ENCODE data around the gene MAPRE2. TPM values are rescaled to one million over a fixed set of nuclear protein-coding genes. Genes with fewer than 3 reads are reported as not detected.

MAPRE2 gene
- polyA plus RNA-seq (2013, experiment 1 of 2) = 54.6 TPM
- 55.7 TPM for polyA plus RNA-seq (2013, experiment 2 of 2)

- Histone ChIP-seq H3K9ac (ENCODE audit: low read length) (peak within 1 kb of the TSS; percentile 94), H3K9me3 (ENCODE audit: control insufficient read depth, low read length) (no peaks in the 10 kb centered on the region), H2BK120ac (ENCODE audit: low read depth, low read length) (no peak within 1 kb of the TSS), H3K4me3 (ENCODE audit: insufficient read depth in 1 of 2, low read depth in 1 of 2, low read length in 2 of 2) (peak within 1 kb of the TSS; percentile 83 to 96), H2BK5ac (ENCODE audit: low read depth, low read length, poor library complexity, severe bottlenecking) (no peak within 1 kb of the TSS), H4K91ac (ENCODE audit: low read length) (peak within 1 kb of the TSS; percentile 83), H3K18ac (ENCODE audit: low read depth in 1 of 2, low read length in 2 of 2) (peak within 1 kb of the TSS; percentile 44 to 87), H2AK5ac (ENCODE audit: low read length, severe bottlenecking) (no peak within 1 kb of the TSS), H3K4ac (ENCODE audit: low read depth in 1 of 2, low read length in 2 of 2) (peak within 1 kb of the TSS; percentile 29 to 35), H3K79me1 (replicated peaks; ENCODE audit: low read length, poor library complexity, severe bottlenecking) (peaks cover 7% of the 10 kb centered on the region), H3K14ac (ENCODE audit: low read length in 2 of 2) (peak within 1 kb of the TSS in 1 of 2 experiments; percentile 8), H3K27me3 (ENCODE audit: control insufficient read depth in 1 of 2, insufficient read depth in 1 of 2, low read length in 2 of 2) (no peaks in the 10 kb centered on the region), H3K23ac (ENCODE audit: low read length in 2 of 2) (no peak within 1 kb of the TSS), H3K27ac (ENCODE audit: low read length, poor library complexity, severe bottlenecking) (peak within 1 kb of the TSS; percentile 70), H3K4me2 (ENCODE audit: low read length, poor library complexity, severe bottlenecking) (peak within 1 kb of the TSS; percentile 83), H3K4me1 (ENCODE audit: control insufficient read depth, insufficient read depth, low read depth, low read length) (peaks cover 3% of the 10 kb centered on the region), H2BK12ac (ENCODE audit: low read length in 2 of 2) (peak within 1 kb of the TSS; percentile 64 to 66), H4K8ac (ENCODE audit: low read length) (peak within 1 kb of the TSS; percentile 93), H2BK15ac (ENCODE audit: low read depth, poor library complexity, severe bottlenecking) (peak within 1 kb of the TSS; percentile 67), H2AFZ (ENCODE audit: low read depth, low read length) (peak within 1 kb of the TSS; percentile 73), H3K36me3 (ENCODE audit: control insufficient read depth in 1 of 2, insufficient read depth in 2 of 2, low read depth in 1 of 2, low read length in 2 of 2) (no peaks in the 10 kb centered on the region)
- peak; percentile 98 for DNase-seq
- WGBS = under 1% methylated on average over 44 of the region's 54 CpGs
Observed at GRCh38 chr18:35040988-35041814, at the start of gene MAPRE2. Gene MAPRE2, plus strand, starts transcription at chr18:35041413. Its CDS starts 127 bp downstream, at chr18:35041540.

GRCh38 chr18:34991561-34991960, 49.7 kb upstream of the MAPRE2 start:
- Histone ChIP-seq H2BK5ac (ENCODE audit: low read depth, low read length, poor library complexity, severe bottlenecking) (no peak overlapping the region), H2AFZ (ENCODE audit: low read depth, low read length) (no peak overlapping the region), H3K36me3 (ENCODE audit: control insufficient read depth in 1 of 2, insufficient read depth in 2 of 2, low read depth in 1 of 2, low read length in 2 of 2) (no peaks in the 10 kb centered on the region), H2BK120ac (ENCODE audit: low read depth, low read length) (no peak overlapping the region), H2BK15ac (ENCODE audit: low read depth, poor library complexity, severe bottlenecking) (no peak overlapping the region), H3K23ac (ENCODE audit: low read length in 2 of 2) (no peak overlapping the region), H2AK5ac (ENCODE audit: low read length, severe bottlenecking) (no peak overlapping the region), H3K4me1 (ENCODE audit: control insufficient read depth, insufficient read depth, low read depth, low read length) (no peaks in the 10 kb centered on the region), H3K4me3 (ENCODE audit: insufficient read depth in 1 of 2, low read depth in 1 of 2, low read length in 2 of 2) (no peak overlapping the region), H3K79me1 (replicated peaks; ENCODE audit: low read length, poor library complexity, severe bottlenecking) (peaks cover 2% of the 10 kb centered on the region), H4K8ac (ENCODE audit: low read length) (no peak overlapping the region), H3K9ac (ENCODE audit: low read length) (no peak overlapping the region), H3K18ac (ENCODE audit: low read depth in 1 of 2, low read length in 2 of 2) (no peak overlapping the region), H3K27me3 (ENCODE audit: control insufficient read depth in 1 of 2, insufficient read depth in 1 of 2, low read length in 2 of 2) (no peaks in the 10 kb centered on the region), H3K14ac (ENCODE audit: low read length in 2 of 2) (no peak overlapping the region), H3K27ac (ENCODE audit: low read length, poor library complexity, severe bottlenecking) (no peak overlapping the region), H3K4me2 (ENCODE audit: low read length, poor library complexity, severe bottlenecking) (no peak overlapping the region), H2BK12ac (ENCODE audit: low read length in 2 of 2) (no peak overlapping the region), H4K91ac (ENCODE audit: low read length) (no peak overlapping the region), H3K4ac (ENCODE audit: low read depth in 1 of 2, low read length in 2 of 2) (no peak overlapping the region), H3K9me3 (ENCODE audit: control insufficient read depth, low read length) (no peaks in the 10 kb centered on the region)
- DNase-seq = no peak
- 100% methylated on average over 2 of the region's 3 CpGs for WGBS

DNA sequence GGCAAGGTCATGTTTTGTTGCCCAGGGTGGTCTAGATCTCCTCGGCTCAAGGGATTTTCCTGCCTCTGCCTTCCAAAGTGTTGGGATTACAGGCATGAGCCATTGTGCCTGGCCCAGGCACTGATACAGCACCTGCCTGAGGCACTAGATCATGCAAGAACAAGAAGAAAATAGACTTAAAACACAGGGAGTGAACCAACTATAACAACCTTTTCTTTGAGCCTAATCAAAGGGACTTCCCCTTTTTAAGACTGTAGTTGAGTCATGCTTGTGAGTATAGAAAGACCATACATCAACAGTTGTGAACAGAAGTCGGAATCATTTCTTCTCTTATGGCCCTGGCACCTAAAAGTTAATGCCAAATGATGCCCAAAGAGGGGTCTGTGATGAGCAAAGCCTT, 47.9 kb upstream of the MAPRE2 start:
- no peaks in the 10 kb centered on the region for H3K36me3 ChIP-seq (ENCODE audit: control insufficient read depth in 1 of 2, insufficient read depth in 2 of 2, low read depth in 1 of 2, low read length in 2 of 2)
- H4K91ac ChIP-seq (ENCODE audit: low read length) = no peak overlapping the region
- H3K79me1 ChIP-seq (replicated peaks; ENCODE audit: low read length, poor library complexity, severe bottlenecking) = peaks cover 2% of the 10 kb centered on the region
- H3K18ac ChIP-seq (ENCODE audit: low read depth in 1 of 2, low read length in 2 of 2) = no peak overlapping the region
- H2AK5ac ChIP-seq (ENCODE audit: low read length, severe bottlenecking) = no peak overlapping the region
- no peak overlapping the region for H2BK12ac ChIP-seq (ENCODE audit: low read length in 2 of 2)
- H3K4me1 ChIP-seq (ENCODE audit: control insufficient read depth, insufficient read depth, low read depth, low read length) = no peaks in the 10 kb centered on the region
- no peak overlapping the region for H3K4ac ChIP-seq (ENCODE audit: low read depth in 1 of 2, low read length in 2 of 2)
- H2BK5ac ChIP-seq (ENCODE audit: low read depth, low read length, poor library complexity, severe bottlenecking) = no peak overlapping the region
- no peak overlapping the region for H2AFZ ChIP-seq (ENCODE audit: low read depth, low read length)
- H2BK120ac ChIP-seq (ENCODE audit: low read depth, low read length) = no peak overlapping the region
- no peak overlapping the region for H3K4me3 ChIP-seq (ENCODE audit: insufficient read depth in 1 of 2, low read depth in 1 of 2, low read length in 2 of 2)
- no peak for DNase-seq
- H3K27ac ChIP-seq (ENCODE audit: low read length, poor library complexity, severe bottlenecking) = no peak overlapping the region
- H3K9me3 ChIP-seq (ENCODE audit: control insufficient read depth, low read length) = no peaks in the 10 kb centered on the region
- no peak overlapping the region for H2BK15ac ChIP-seq (ENCODE audit: low read depth, poor library complexity, severe bottlenecking)
- H3K14ac ChIP-seq (ENCODE audit: low read length in 2 of 2) = no peak overlapping the region
- no peak overlapping the region for H3K4me2 ChIP-seq (ENCODE audit: low read length, poor library complexity, severe bottlenecking)
- H3K23ac ChIP-seq (ENCODE audit: low read length in 2 of 2) = no peak overlapping the region
- WGBS = 100% methylated on average over 2 of the region's 2 CpGs
- no peak overlapping the region for H4K8ac ChIP-seq (ENCODE audit: low read length)
- no peaks in the 10 kb centered on the region for H3K27me3 ChIP-seq (ENCODE audit: control insufficient read depth in 1 of 2, insufficient read depth in 1 of 2, low read length in 2 of 2)
- no peak overlapping the region for H3K9ac ChIP-seq (ENCODE audit: low read length)

GRCh38 chr18:34995746-34996145, 45.5 kb upstream of the MAPRE2 start:
- Histone ChIP-seq H3K4me1 (ENCODE audit: control insufficient read depth, insufficient read depth, low read depth, low read length) (peaks cover 2% of the 10 kb centered on the region), H3K9ac (ENCODE audit: low read length) (no peak overlapping the region), H3K14ac (ENCODE audit: low read length in 2 of 2) (no peak overlapping the region), H3K36me3 (ENCODE audit: control insufficient read depth in 1 of 2, insufficient read depth in 2 of 2, low read depth in 1 of 2, low read length in 2 of 2) (no peaks in the 10 kb centered on the region), H2BK15ac (ENCODE audit: low read depth, poor library complexity, severe bottlenecking) (no peak overlapping the region), H2AK5ac (ENCODE audit: low read length, severe bottlenecking) (no peak overlapping the region), H4K8ac (ENCODE audit: low read length) (no peak overlapping the region), H3K27me3 (ENCODE audit: control insufficient read depth in 1 of 2, insufficient read depth in 1 of 2, low read length in 2 of 2) (no peaks in the 10 kb centered on the region), H2BK12ac (ENCODE audit: low read length in 2 of 2) (no peak overlapping the region), H3K9me3 (ENCODE audit: control insufficient read depth, low read length) (no peaks in the 10 kb centered on the region), H3K4me2 (ENCODE audit: low read length, poor library complexity, severe bottlenecking) (no peak overlapping the region), H3K27ac (ENCODE audit: low read length, poor library complexity, severe bottlenecking) (no peak overlapping the region), H2BK5ac (ENCODE audit: low read depth, low read length, poor library complexity, severe bottlenecking) (no peak overlapping the region), H2BK120ac (ENCODE audit: low read depth, low read length) (no peak overlapping the region), H3K79me1 (replicated peaks; ENCODE audit: low read length, poor library complexity, severe bottlenecking) (peaks cover 3% of the 10 kb centered on the region), H2AFZ (ENCODE audit: low read depth, low read length) (no peak overlapping the region), H4K91ac (ENCODE audit: low read length) (no peak overlapping the region), H3K18ac (ENCODE audit: low read depth in 1 of 2, low read length in 2 of 2) (no peak overlapping the region), H3K23ac (ENCODE audit: low read length in 2 of 2) (no peak overlapping the region), H3K4me3 (ENCODE audit: insufficient read depth in 1 of 2, low read depth in 1 of 2, low read length in 2 of 2) (no peak overlapping the region), H3K4ac (ENCODE audit: low read depth in 1 of 2, low read length in 2 of 2) (no peak overlapping the region)
- 100% methylated on average over 5 of the region's 5 CpGs for WGBS
- DNase-seq = no peak
